ENCODE data around the gene ARHGAP6. TPM values are rescaled to one million over a fixed set of nuclear protein-coding genes. Genes with fewer than 3 reads are reported as not detected.

ARHGAP6 gene
- total RNA-seq, 4 donors from 2014 or later: 49.2 to 63.8 (median 51.5) TPM

DNA sequence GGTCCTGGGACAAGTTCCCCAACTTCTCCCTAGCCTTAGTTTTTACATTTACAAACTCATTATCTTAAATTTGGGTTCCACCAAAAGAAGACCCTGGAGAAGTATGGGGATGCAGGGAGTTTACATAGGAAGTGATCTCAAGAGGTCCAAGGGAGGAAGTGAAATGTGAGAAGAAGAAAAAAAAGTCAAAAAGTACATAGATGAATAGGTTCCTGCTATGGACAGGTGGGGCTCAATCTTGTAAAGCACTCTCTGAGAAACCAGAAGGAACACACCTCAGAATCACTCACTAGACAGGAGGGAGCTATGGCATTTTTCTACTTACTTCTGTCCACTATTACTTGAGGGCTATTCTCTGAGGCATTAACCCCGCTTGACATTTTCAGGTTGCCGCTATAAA is 56.6 kb downstream of the ARHGAP6 start:
- no peaks in the 10 kb centered on the region for H3K27me3 ChIP-seq
- no peaks in the 10 kb centered on the region for H3K4me1 ChIP-seq
- 86 to 90% methylated on average over 2 of the region's 2 CpGs for WGBS, 2 donors
- no peak overlapping the region for H3K4me3 ChIP-seq (replicated peaks in 1 of 3)
- H3K36me3 ChIP-seq: no peaks in the 10 kb centered on the region
- H3K9me3 ChIP-seq: no peaks in the 10 kb centered on the region
- no peak overlapping the region for H3K27ac ChIP-seq
- intact Hi-C loops (cut with DNase I): no loop called here
- no peak for DNase-seq
- TF ChIP-seq, protein P1, sequence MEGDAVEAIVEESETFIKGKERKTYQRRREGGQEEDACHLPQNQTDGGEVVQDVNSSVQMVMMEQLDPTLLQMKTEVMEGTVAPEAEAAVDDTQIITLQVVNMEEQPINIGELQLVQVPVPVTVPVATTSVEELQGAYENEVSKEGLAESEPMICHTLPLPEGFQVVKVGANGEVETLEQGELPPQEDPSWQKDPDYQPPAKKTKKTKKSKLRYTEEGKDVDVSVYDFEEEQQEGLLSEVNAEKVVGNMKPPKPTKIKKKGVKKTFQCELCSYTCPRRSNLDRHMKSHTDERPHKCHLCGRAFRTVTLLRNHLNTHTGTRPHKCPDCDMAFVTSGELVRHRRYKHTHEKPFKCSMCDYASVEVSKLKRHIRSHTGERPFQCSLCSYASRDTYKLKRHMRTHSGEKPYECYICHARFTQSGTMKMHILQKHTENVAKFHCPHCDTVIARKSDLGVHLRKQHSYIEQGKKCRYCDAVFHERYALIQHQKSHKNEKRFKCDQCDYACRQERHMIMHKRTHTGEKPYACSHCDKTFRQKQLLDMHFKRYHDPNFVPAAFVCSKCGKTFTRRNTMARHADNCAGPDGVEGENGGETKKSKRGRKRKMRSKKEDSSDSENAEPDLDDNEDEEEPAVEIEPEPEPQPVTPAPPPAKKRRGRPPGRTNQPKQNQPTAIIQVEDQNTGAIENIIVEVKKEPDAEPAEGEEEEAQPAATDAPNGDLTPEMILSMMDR (IDR thresholded peaks at IDR 0.05): no peak
- TF ChIP-seq POLR2A (IDR thresholded peaks at IDR 0.05): no peak

GRCh38 chrX:11606408-11606807 is 59.3 kb downstream of the ARHGAP6 start:
- Histone ChIP-seq H3K27ac (no peak overlapping the region), H3K4me3 (replicated peaks in 1 of 3) (no peak overlapping the region), H3K36me3 (no peaks in the 10 kb centered on the region), H3K27me3 (no peaks in the 10 kb centered on the region), H3K9me3 (no peaks in the 10 kb centered on the region), H3K4me1 (no peaks in the 10 kb centered on the region)
- intact Hi-C loops (cut with DNase I): no loop called here
- no peak for DNase-seq
- no peak for TF ChIP-seq POLR2A (IDR thresholded peaks at IDR 0.05)
- TF ChIP-seq, protein P1 (IDR thresholded peaks at IDR 0.05): no peak

DNA sequence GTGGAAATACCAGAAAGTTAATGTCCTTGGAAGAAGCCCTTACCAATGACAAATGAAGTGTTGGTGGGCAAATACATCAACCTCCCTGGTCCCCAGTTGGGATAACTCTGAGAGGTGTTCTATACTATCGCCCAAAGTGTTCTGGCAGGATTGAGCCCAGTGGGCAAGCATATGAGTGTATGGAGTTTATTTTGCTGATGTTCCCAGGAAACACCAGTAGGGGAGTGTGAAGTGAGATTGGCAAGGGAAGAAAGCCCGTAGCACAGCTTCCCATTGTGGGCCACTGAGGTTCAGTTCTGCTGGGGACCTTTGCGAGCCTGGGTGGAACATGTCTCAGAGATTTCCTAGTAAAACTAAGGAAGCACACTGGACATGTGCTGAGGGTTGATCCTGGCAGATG is 65.1 kb downstream of the ARHGAP6 start:
- Histone ChIP-seq H3K36me3 (no peaks in the 10 kb centered on the region), H3K27ac (no peak overlapping the region), H3K27me3 (no peaks in the 10 kb centered on the region), H3K4me3 (replicated peaks in 1 of 3) (no peak overlapping the region), H3K9me3 (no peaks in the 10 kb centered on the region), H3K4me1 (no peaks in the 10 kb centered on the region)
- WGBS, 2 donors: 69 to 73% methylated on average over 3 of the region's 3 CpGs
- TF ChIP-seq POLR2A (IDR thresholded peaks at IDR 0.05): no peak
- TF ChIP-seq, protein P1 (IDR thresholded peaks at IDR 0.05): no peak
- no peak for DNase-seq
- intact Hi-C loops (cut with DNase I): no loop called here

DNA sequence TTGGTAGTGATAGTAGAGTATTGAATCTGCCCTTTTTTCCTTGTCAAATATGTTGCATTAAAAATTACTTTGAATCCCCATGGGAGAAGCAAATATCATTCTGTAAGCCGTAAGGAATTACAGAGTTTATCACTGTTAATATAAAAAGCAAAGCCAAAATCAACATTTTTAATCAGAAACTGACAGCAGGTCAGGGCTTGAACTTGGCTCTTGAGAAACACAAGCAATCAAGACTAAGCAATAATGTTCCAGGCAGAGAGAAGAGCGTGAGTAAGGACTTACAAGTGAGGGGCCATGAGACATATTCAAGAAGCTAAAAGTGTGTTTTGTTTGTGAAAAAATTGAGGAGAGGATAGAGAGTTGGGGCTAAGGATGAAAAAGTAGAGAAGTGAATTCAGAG is 68.2 kb downstream of the ARHGAP6 start:
- Histone ChIP-seq H3K36me3 (no peaks in the 10 kb centered on the region), H3K9me3 (no peaks in the 10 kb centered on the region), H3K4me1 (no peaks in the 10 kb centered on the region), H3K27ac (no peak overlapping the region), H3K27me3 (no peaks in the 10 kb centered on the region), H3K4me3 (replicated peaks in 1 of 3) (no peak overlapping the region)
- no peak for DNase-seq
- WGBS, 2 donors: 71 to 74% methylated on average over 2 of the region's 2 CpGs
- intact Hi-C loops (cut with DNase I): no loop called here
- TF ChIP-seq, protein P1 (IDR thresholded peaks at IDR 0.05): no peak
- no peak for TF ChIP-seq POLR2A (IDR thresholded peaks at IDR 0.05)

DNA sequence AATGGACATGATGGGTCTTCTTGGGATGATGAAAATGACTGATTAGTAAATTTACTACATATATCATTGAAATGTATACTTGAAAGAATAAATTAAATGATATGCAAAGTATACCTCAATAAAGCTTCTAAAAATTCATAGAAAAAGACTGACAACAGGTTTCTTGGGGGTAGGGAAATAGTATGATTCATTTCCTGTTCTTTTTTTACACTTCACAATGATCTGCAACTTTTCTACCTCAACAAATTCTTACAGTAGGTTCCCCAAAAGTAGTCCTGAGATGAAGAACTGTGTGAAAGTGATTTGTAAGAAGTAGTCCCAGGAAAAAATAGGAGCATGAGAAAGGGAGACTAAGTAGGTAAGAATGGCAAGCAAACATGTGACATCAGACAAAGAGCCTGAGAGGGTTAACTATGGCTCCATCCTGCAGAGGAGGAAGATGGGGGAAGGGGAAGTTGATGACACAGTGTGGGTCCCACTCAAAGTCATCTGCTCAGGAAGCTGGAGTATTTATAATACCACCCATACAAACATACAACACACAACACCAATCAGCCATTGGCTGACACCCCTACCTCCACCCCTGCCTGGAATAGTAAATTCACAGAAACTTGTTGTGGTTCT is 73.9 kb downstream of the ARHGAP6 start:
- H3K9me3 ChIP-seq: no peaks in the 10 kb centered on the region
- no peaks in the 10 kb centered on the region for H3K36me3 ChIP-seq
- intact Hi-C loops (cut with DNase I): no loop called here
- no peak for TF ChIP-seq POLR2A (IDR thresholded peaks at IDR 0.05)
- TF ChIP-seq, protein P1 (IDR thresholded peaks at IDR 0.05): no peak
- H3K4me1 ChIP-seq: no peaks in the 10 kb centered on the region
- no peaks in the 10 kb centered on the region for H3K27me3 ChIP-seq
- H3K4me3 ChIP-seq (replicated peaks in 1 of 3): no peak overlapping the region
- no peak overlapping the region for H3K27ac ChIP-seq
- no peak for DNase-seq

Data from thyroid gland (tissue), 4 donors.